RWPE2 (cell line): ENCODE measurements around the gene OR5V1.

ENCODE experiments used
- ATAC-seq: fragments of 200-7000 bp; cut with Tn5 transposase; 3 replicates; pipeline ENCODE4 v1.9.1; 2021; ENCODE audit warnings: low read depth
- DNase-seq: peaks from one replicate; pipeline ENCODE4 v3.0.0-alpha.2; 2020; ENCODE audit warnings: low spot score
- H3K27ac ChIP-seq: fragments of 450-650 bp; 2 replicates; pipeline ENCODE4 v1.5.1; 2017; ENCODE audit warnings: mild to moderate bottlenecking; ENCODE audit not compliant: poor library complexity, severe bottlenecking
- H3K27me3 ChIP-seq: fragments of 250-450 bp; sonication (Bioruptor Pico); 2 replicates; pipeline ENCODE4 v1.5.1; 2021; ENCODE audit warnings: mild to moderate bottlenecking, moderate library complexity; ENCODE audit not compliant: insufficient read depth, poor library complexity, severe bottlenecking
- H3K36me3 ChIP-seq: fragments of 250-450 bp; sonication (Bioruptor Pico); 2 replicates; pipeline ENCODE4 v1.5.1; 2020; ENCODE audit warnings: low read depth, mild to moderate bottlenecking, moderate library complexity
- H3K4me1 ChIP-seq: fragments of 250-450 bp; sonication (Bioruptor Pico); 2 replicates; pipeline ENCODE4 v1.5.1; 2021; ENCODE audit warnings: mild to moderate bottlenecking, moderate library complexity; ENCODE audit not compliant: insufficient read depth, poor library complexity, severe bottlenecking
- H3K4me3 ChIP-seq: fragments of 250-450 bp; sonication (Bioruptor Pico); 2 replicates; pipeline ENCODE4 v1.5.1; 2021; ENCODE audit warnings: mild to moderate bottlenecking, moderate library complexity; ENCODE audit not compliant: severe bottlenecking
- H3K9me3 ChIP-seq: fragments of 250-450 bp; sonication (Bioruptor Pico); 2 replicates; pipeline ENCODE4 v1.5.1; 2021; ENCODE audit warnings: mild to moderate bottlenecking, moderate library complexity; ENCODE audit not compliant: severe bottlenecking
- TF ChIP-seq, protein P1 (sequence below): fragments of 450-650 bp; IDR thresholded peaks from one replicate; pipeline ENCODE4 v1.5.1; 2017; ENCODE audit warnings: mild to moderate bottlenecking, moderate library complexity; ENCODE audit not compliant: poor library complexity, severe bottlenecking

Gene OR5V1

DNA sequence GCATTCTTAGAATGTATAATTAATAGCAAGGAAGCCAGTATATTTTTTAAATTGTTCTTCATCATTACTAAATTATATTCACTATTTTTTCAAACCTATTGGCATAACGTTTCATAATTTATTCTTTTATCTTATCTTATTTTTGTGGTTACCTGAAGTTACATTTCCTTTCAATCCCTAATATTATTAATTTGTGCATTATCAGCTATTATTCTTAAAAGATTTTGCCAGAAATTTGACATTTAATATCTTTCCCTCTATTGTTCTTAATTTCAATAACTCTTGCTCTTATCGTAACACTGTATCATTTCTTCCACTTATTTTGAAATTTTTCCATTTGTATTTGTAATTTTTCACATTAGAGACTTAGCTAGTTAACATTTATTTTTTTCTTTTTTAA is 48.7 kb downstream of the OR5V1 start:
- Histone ChIP-seq H3K4me3 (no peak overlapping the region), H3K27ac (no peak overlapping the region)
- no peak for ATAC-seq

More for the DNA sequence above, 48.7 kb downstream of the OR5V1 start:
- no peaks in the 10 kb centered on the region for H3K36me3 ChIP-seq
- no peaks in the 10 kb centered on the region for H3K4me1 ChIP-seq
- H3K27me3 ChIP-seq = peaks cover 14% of the 10 kb centered on the region
- no peak for DNase-seq
- TF ChIP-seq, protein P1, sequence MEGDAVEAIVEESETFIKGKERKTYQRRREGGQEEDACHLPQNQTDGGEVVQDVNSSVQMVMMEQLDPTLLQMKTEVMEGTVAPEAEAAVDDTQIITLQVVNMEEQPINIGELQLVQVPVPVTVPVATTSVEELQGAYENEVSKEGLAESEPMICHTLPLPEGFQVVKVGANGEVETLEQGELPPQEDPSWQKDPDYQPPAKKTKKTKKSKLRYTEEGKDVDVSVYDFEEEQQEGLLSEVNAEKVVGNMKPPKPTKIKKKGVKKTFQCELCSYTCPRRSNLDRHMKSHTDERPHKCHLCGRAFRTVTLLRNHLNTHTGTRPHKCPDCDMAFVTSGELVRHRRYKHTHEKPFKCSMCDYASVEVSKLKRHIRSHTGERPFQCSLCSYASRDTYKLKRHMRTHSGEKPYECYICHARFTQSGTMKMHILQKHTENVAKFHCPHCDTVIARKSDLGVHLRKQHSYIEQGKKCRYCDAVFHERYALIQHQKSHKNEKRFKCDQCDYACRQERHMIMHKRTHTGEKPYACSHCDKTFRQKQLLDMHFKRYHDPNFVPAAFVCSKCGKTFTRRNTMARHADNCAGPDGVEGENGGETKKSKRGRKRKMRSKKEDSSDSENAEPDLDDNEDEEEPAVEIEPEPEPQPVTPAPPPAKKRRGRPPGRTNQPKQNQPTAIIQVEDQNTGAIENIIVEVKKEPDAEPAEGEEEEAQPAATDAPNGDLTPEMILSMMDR = no peak
- H3K9me3 ChIP-seq = no peaks in the 10 kb centered on the region
